Hepatocyte (in vitro differentiated cells): ENCODE measurements around the gene SLC5A10. TPM values are rescaled to one million over a fixed set of nuclear protein-coding genes. Genes with fewer than 3 reads are reported as not detected.

Source experiments
- DNase-seq: peaks from one replicate; pipeline ENCODE4 v3.0.0-alpha.2; 2016; ENCODE audit warnings: low spot score
- H2AFZ ChIP-seq: fragments of 200-600 bp; sonication (generic); 2 replicates; pipeline ENCODE4 v1.6.0; 2016; ENCODE audit warnings: antibody characterized with exemption, mild to moderate bottlenecking
- H3K27ac ChIP-seq: fragments of 200-600 bp; sonication (generic); 2 replicates; pipeline ENCODE4 v1.5.1; 2016; ENCODE audit warnings: mild to moderate bottlenecking
- H3K27me3 ChIP-seq: fragments of 200-600 bp; sonication (generic); 2 replicates; pipeline ENCODE4 v1.6.1; 2016
- H3K36me3 ChIP-seq: fragments of 200-600 bp; sonication (generic); replicated peaks from 2 replicates; pipeline ENCODE4 v1.5.1; 2016; ENCODE audit warnings: low read depth; ENCODE audit not compliant: insufficient read depth
- H3K4me1 ChIP-seq: fragments of 200-600 bp; sonication (generic); 2 replicates; pipeline ENCODE4 v1.5.1; 2016; ENCODE audit warnings: mild to moderate bottlenecking, moderate library complexity; ENCODE audit not compliant: insufficient read depth
- H3K4me2 ChIP-seq: fragments of 200-600 bp; sonication (generic); 2 replicates; pipeline ENCODE4 v1.6.0; 2016
- H3K4me3 ChIP-seq: fragments of 200-600 bp; sonication (generic); 2 replicates; pipeline ENCODE4 v1.5.1; 2016; ENCODE audit warnings: mild to moderate bottlenecking
- H3K79me2 ChIP-seq: fragments of 200-600 bp; sonication (generic); 2 replicates; pipeline ENCODE4 v1.6.0; 2017; ENCODE audit warnings: mild to moderate bottlenecking
- H3K9me2 ChIP-seq: fragments of 200-600 bp; sonication (generic); replicated peaks from 2 replicates; pipeline ENCODE4 v1.6.0; 2017; ENCODE audit warnings: mild to moderate bottlenecking; ENCODE audit not compliant: insufficient read depth
- H3K9me3 ChIP-seq: fragments of 200-600 bp; sonication (generic); 2 replicates; pipeline ENCODE4 v1.5.1; 2016; ENCODE audit warnings: low read depth, mild to moderate bottlenecking
- H4K20me1 ChIP-seq: fragments of 200-600 bp; sonication (generic); 2 replicates; pipeline ENCODE4 v1.6.0; 2016; ENCODE audit warnings: mild to moderate bottlenecking; ENCODE audit not compliant: insufficient read depth, poor library complexity, severe bottlenecking
- CTCF ChIP-seq: fragments of 200-600 bp; sonication (generic); IDR thresholded peaks from 2 replicates; pipeline ENCODE4 v1.5.1; 2016; ENCODE audit warnings: antibody characterized with exemption, mild to moderate bottlenecking; ENCODE audit not compliant: poor library complexity
- EZH2 ChIP-seq: fragments of 200-600 bp; sonication (generic); IDR thresholded peaks from 2 replicates; pipeline ENCODE4 v1.6.1; 2016; ENCODE audit warnings: antibody characterized with exemption, mild to moderate bottlenecking, borderline replicate concordance
- EZH2phosphoT487 ChIP-seq: fragments of 200-600 bp; sonication (generic); IDR thresholded peaks from one replicate; pipeline ENCODE4 v1.6.1; 2018; ENCODE audit warnings: antibody characterized with exemption, mild to moderate bottlenecking, low read depth, moderate library complexity; ENCODE audit not compliant: unreplicated experiment, severe bottlenecking
- WGBS: methylation state at CpG from one replicate; pipeline ENCODE4 v1.1.6; 2016; ENCODE audit warnings: low lambda C conversion rate; ENCODE audit errors: missing lambda C conversion rate; 5-methylcytosine and 5-hydroxymethylcytosine counted together
- polyA plus RNA-seq: library from polyadenylated mRNA; unstranded; fragments of >200 nt; fragmentation: Nextera tagmentation; extraction: Ambion mirVana; gene quantifications from 2 replicates; pipeline ENCODE4 v1.2.1, GENCODE V29; 2016
- total RNA-seq: library from RNA; depleted of rRNA; stranded (reverse); fragments of >200 nt; gene quantifications from 2 replicates; pipeline ENCODE4 v1.2.3, GENCODE V29; 2014

SLC5A10 gene
- total and polyA plus RNA-seq, 2 experiments from 2014 or later = 0.22 TPM; not detected in 1

GRCh38 chr17:18968945-18969887 lies 17.3 kb downstream of the SLC5A10 start:
- DNase-seq = peak; percentile 59
- no peaks in the 10 kb centered on the region for H3K36me3 ChIP-seq
- no peaks in the 10 kb centered on the region for H3K27me3 ChIP-seq
- H3K27ac ChIP-seq = no peak overlapping the region
- 83% methylated on average over 23 of the region's 23 CpGs for WGBS
- H3K79me2 ChIP-seq = no peaks in the 10 kb centered on the region
- no peak overlapping the region for H3K4me3 ChIP-seq
- no peaks in the 10 kb centered on the region for H3K9me2 ChIP-seq
- no peak overlapping the region for H3K4me2 ChIP-seq
- no peak for TF ChIP-seq CTCF
- TF ChIP-seq EZH2phosphoT487 = no peak
- TF ChIP-seq EZH2 = no peak
- H2AFZ ChIP-seq = no peak overlapping the region
- no peaks in the 10 kb centered on the region for H4K20me1 ChIP-seq
- peaks cover 24% of the 10 kb centered on the region for H3K4me1 ChIP-seq
- no peaks in the 10 kb centered on the region for H3K9me3 ChIP-seq

GRCh38 chr17:18970582-18971480 lies 18.9 kb downstream of the SLC5A10 start:
- 94% methylated on average over 28 of the region's 28 CpGs for WGBS
- Histone ChIP-seq H3K4me3 (no peak overlapping the region), H3K36me3 (no peaks in the 10 kb centered on the region), H3K27ac (no peak overlapping the region), H3K9me3 (no peaks in the 10 kb centered on the region), H2AFZ (no peak overlapping the region), H3K79me2 (no peaks in the 10 kb centered on the region), H3K27me3 (no peaks in the 10 kb centered on the region), H4K20me1 (no peaks in the 10 kb centered on the region), H3K9me2 (no peaks in the 10 kb centered on the region), H3K4me1 (peaks cover 24% of the 10 kb centered on the region), H3K4me2 (no peak overlapping the region)
- TF ChIP-seq CTCF = peak; percentile 10
- no peak for TF ChIP-seq EZH2
- no peak for DNase-seq

GRCh38 chr17:18971801-18972200 lies 19.8 kb downstream of the SLC5A10 start:
- no peaks in the 10 kb centered on the region for H3K27me3 ChIP-seq
- H4K20me1 ChIP-seq = no peaks in the 10 kb centered on the region
- 94% methylated on average over 7 of the region's 7 CpGs for WGBS
- no peak overlapping the region for H3K4me2 ChIP-seq
- no peak overlapping the region for H3K27ac ChIP-seq
- H3K9me2 ChIP-seq = no peaks in the 10 kb centered on the region
- no peak overlapping the region for H3K4me3 ChIP-seq
- H3K36me3 ChIP-seq = no peaks in the 10 kb centered on the region
- no peaks in the 10 kb centered on the region for H3K79me2 ChIP-seq
- DNase-seq = no peak
- H2AFZ ChIP-seq = no peak overlapping the region
- peaks cover 24% of the 10 kb centered on the region for H3K4me1 ChIP-seq
- H3K9me3 ChIP-seq = no peaks in the 10 kb centered on the region
- TF ChIP-seq EZH2 (no peak), CTCF (no peak), EZH2phosphoT487 (no peak)
